Type B pancreatic cell (in vitro differentiated cells): Measurements from ENCODE around the gene DENND1B. TPM values are rescaled to one million over a fixed set of nuclear protein-coding genes. Genes with fewer than 3 reads are reported as not detected.

Source experiments
- DNase-seq: peaks from one replicate; pipeline ENCODE4 v3.0.0; 2021; ENCODE audit warnings: mixed read lengths; ENCODE audit not compliant: unreplicated experiment; ENCODE audit errors: extremely low spot score
- H3K27ac Mint-ChIP-seq: 2 replicates; pipeline ENCODE4 v1.8.0; 2021; ENCODE audit warnings: mild to moderate bottlenecking, mixed read lengths
- H3K27me3 Mint-ChIP-seq: 2 replicates; pipeline ENCODE4 v1.8.0; 2021; ENCODE audit warnings: mixed read lengths
- H3K36me3 Mint-ChIP-seq: 2 replicates; pipeline ENCODE4 v1.8.0; 2021; ENCODE audit warnings: mixed read lengths
- H3K4me1 Mint-ChIP-seq: one replicate; pipeline ENCODE4 v1.8.0; 2021; ENCODE audit warnings: mixed read lengths; ENCODE audit not compliant: unreplicated experiment
- H3K4me3 Mint-ChIP-seq: 2 replicates; pipeline ENCODE4 v1.8.0; 2021; ENCODE audit warnings: mild to moderate bottlenecking, mixed read lengths
- H3K9me3 Mint-ChIP-seq: 2 replicates; pipeline ENCODE4 v1.8.0; 2021; ENCODE audit warnings: mixed read lengths
- long read RNA-seq: library from polyadenylated mRNA; unstranded; transcript quantifications from one replicate; pipeline ENCODE4 v2.0.0, GENCODE V29; 2020
- total RNA-seq: library from RNA; stranded (reverse); gene quantifications from 2 replicates; pipeline ENCODE4 v1.2.1, GENCODE V29; 2021; ENCODE audit warnings: low replicate concordance
- TF ChIP-seq, protein P1 (sequence below): fragments of 200-600 bp; sonication (generic); conservative IDR thresholded peaks from 2 replicates; pipeline ENCODE4 v1.5.0; 2021; ENCODE audit warnings: antibody characterized with exemption, mild to moderate bottlenecking

DENND1B gene, protein sequence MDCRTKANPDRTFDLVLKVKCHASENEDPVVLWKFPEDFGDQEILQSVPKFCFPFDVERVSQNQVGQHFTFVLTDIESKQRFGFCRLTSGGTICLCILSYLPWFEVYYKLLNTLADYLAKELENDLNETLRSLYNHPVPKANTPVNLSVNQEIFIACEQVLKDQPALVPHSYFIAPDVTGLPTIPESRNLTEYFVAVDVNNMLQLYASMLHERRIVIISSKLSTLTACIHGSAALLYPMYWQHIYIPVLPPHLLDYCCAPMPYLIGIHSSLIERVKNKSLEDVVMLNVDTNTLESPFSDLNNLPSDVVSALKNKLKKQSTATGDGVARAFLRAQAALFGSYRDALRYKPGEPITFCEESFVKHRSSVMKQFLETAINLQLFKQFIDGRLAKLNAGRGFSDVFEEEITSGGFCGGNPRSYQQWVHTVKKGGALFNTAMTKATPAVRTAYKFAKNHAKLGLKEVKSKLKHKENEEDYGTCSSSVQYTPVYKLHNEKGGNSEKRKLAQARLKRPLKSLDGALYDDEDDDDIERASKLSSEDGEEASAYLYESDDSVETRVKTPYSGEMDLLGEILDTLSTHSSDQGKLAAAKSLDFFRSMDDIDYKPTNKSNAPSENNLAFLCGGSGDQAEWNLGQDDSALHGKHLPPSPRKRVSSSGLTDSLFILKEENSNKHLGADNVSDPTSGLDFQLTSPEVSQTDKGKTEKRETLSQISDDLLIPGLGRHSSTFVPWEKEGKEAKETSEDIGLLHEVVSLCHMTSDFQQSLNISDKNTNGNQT
- total RNA-seq: 8.7 and 8.8 TPM in 2 replicates
- long read RNA-seq, full-length matches to known transcripts: 1 of 8 reads
- long read RNA-seq, partial matches to known transcripts: 0 of 8 reads
- long read RNA-seq, other reads (novel, unspliced or antisense): 7 of 8 reads

DNA sequence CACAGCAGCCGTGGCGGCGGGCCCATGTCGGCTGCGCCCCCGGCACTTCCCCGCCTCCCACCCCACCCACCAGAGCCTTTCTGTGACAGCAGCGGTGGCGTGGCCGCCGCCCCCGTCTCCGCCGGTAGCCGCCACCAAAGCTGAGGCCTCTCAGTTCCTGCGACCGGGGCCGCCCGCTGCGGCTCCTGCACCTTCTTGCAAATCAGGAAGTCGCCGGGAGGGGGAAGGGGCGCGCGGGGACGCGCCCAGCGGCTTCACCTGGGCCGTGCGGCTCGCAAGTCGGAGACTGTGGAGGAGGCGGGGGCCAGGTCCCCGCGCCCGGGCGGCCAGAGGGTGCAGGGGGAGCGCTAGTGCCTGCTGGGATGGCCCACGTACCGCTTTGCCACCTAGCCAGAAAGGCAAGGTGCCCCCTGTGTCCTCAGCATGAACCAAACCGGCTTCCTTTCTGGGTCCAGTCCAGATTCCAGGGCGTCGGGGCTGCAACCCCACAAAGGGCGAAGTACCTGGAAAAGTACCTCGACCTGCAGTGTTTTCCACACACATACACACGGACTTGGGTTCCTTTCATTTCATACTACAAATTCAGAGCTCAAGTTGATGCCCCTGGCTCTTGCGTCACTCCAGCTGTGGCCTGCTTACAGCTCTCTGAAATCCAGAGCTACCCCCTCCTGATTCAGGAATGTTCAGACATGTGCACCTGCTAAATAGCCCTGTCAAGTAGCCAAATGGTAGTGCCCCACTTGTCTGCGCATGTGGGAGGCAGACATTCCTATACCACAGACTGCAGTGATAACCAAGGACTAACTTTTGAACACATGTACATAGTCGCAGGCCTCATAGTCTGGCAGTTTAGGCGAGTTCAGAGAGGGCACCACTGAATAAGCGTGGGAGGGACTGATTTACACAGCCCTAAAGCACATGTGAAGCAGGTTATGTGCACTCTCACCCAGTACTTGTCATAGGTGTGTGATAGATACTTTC lies at the start of gene DENND1B:
Gene DENND1B (minus strand): TSS at position 199 of the 981 bp plus-strand sequence. CDS start 325 bp downstream, outside the sequence.
- Mint-ChIP-seq H3K9me3 (no peaks in the 10 kb centered on the region), H3K27ac (peak within 1 kb of the TSS; percentile 96), H3K36me3 (no peaks in the 10 kb centered on the region), H3K4me1 (peaks cover 18% of the 10 kb centered on the region), H3K4me3 (peak within 1 kb of the TSS; percentile 97), H3K27me3 (peaks cover 3% of the 10 kb centered on the region)
- DNase-seq: peak; percentile 84
- TF ChIP-seq, protein P1, sequence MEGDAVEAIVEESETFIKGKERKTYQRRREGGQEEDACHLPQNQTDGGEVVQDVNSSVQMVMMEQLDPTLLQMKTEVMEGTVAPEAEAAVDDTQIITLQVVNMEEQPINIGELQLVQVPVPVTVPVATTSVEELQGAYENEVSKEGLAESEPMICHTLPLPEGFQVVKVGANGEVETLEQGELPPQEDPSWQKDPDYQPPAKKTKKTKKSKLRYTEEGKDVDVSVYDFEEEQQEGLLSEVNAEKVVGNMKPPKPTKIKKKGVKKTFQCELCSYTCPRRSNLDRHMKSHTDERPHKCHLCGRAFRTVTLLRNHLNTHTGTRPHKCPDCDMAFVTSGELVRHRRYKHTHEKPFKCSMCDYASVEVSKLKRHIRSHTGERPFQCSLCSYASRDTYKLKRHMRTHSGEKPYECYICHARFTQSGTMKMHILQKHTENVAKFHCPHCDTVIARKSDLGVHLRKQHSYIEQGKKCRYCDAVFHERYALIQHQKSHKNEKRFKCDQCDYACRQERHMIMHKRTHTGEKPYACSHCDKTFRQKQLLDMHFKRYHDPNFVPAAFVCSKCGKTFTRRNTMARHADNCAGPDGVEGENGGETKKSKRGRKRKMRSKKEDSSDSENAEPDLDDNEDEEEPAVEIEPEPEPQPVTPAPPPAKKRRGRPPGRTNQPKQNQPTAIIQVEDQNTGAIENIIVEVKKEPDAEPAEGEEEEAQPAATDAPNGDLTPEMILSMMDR: peak; percentile 54

DNA sequence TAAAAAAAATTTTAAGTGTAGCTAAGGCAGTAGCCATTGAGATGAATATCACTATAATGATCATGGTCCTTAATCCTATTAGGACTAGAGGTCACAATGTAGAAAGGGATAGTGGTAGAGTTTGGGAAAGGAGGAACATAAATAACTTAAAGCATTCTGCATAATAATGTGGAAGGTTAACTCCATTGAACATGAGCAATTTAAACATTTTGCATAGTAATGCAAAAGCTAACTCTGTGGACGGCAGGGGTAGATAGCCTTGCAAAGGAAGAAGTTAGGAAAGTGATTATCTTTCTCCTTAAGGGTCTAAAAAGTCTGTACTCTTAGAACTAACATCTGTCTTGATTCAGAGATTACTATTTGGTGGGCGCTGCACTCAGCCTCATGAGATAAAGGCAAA lies 39.0 kb upstream of the DENND1B start:
- Mint-ChIP-seq H3K4me1 (no peaks in the 10 kb centered on the region), H3K36me3 (no peaks in the 10 kb centered on the region), H3K27me3 (no peaks in the 10 kb centered on the region), H3K4me3 (no peak overlapping the region), H3K27ac (no peak overlapping the region), H3K9me3 (no peaks in the 10 kb centered on the region)
- DNase-seq: no peak
- TF ChIP-seq, protein P1: no peak

DNA sequence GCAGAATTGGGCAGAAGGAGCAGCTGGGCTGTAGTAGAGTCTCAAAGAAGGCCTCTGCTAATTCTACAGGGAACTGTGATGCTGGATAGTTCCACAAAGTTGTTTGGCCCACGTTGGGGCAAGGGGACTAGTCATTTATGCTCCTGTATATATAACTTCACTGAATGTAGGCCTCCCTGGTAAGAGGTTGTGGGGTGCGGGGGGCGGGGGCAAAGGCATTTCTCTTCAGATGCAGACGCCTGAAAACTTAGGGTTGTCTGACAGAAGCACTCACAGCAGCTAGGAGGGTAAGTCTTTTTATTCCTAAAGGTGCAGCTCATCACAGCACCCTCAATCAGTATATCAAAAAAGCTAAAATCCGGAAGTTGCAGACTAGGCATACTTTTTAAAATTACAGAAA lies 38.5 kb upstream of the DENND1B start:
- TF ChIP-seq, protein P1: no peak
- DNase-seq: no peak
- Mint-ChIP-seq H3K36me3 (no peaks in the 10 kb centered on the region), H3K9me3 (no peaks in the 10 kb centered on the region), H3K4me1 (no peaks in the 10 kb centered on the region), H3K27me3 (no peaks in the 10 kb centered on the region), H3K4me3 (no peak overlapping the region), H3K27ac (no peak overlapping the region)

DNA sequence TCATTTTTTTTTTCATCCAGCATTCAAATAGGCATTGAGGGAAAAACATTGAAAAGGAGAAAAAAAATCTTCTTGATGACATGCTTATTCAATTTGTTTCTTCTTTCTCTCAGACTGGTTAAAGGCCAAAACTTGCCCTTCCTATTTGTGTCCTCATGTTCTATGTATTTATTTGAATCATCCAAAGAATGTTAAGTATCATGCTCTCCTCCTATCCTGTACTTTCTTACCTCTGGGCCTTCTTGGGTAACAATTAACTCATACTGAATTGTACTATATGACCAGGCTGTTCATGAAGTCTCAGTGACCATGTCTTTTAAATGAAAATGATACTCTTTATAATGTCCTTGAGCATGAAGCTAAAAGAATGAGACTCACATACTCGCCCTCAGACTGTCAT lies 36.5 kb upstream of the DENND1B start:
- Mint-ChIP-seq H3K4me1 (no peaks in the 10 kb centered on the region), H3K27me3 (no peaks in the 10 kb centered on the region), H3K27ac (no peak overlapping the region), H3K36me3 (no peaks in the 10 kb centered on the region), H3K4me3 (no peak overlapping the region), H3K9me3 (no peaks in the 10 kb centered on the region)
- DNase-seq: no peak
- TF ChIP-seq, protein P1: no peak

DNA sequence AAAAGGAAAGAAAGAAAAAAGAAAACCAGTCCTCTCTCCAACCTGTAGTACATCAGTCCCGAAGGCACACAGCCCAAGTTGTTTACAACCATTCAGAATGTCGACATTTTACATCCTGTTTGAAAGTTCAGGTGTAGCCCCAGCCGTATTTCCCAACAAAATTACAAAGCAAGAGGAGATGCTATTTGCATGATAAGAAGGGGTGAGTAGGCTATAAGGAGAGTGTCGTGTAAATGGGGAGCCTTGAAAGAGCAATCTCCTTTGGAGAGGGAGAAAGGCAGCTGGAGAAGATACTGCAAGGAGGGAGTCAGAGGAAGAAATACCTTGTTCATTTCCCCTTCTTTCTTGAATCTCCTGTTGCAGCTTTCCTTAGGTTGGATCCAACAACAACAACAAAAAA lies 35.5 kb upstream of the DENND1B start:
- Mint-ChIP-seq H3K4me3 (no peak overlapping the region), H3K4me1 (no peaks in the 10 kb centered on the region), H3K27me3 (no peaks in the 10 kb centered on the region), H3K27ac (no peak overlapping the region), H3K36me3 (no peaks in the 10 kb centered on the region), H3K9me3 (no peaks in the 10 kb centered on the region)
- no peak for DNase-seq
- TF ChIP-seq, protein P1: no peak
